Fibroblast of mammary gland (primary cell): ENCODE results near the gene STAMBPL1.
"Not testable (repeated sequence)": the region's sequence is repeated elsewhere in the genome, so short reads cannot be mapped to it uniquely, and the experiment has no call there.

Experiments
- DNase-seq: peaks from one replicate; pipeline ENCODE4 v3.0.0-alpha.2; 2010; ENCODE audit warnings: low read depth
- H3K4me3 ChIP-seq: 2 replicates; pipeline ENCODE4 v1.5.1; 2011; ENCODE audit warnings: low read depth, mild to moderate bottlenecking, low read length, moderate library complexity; ENCODE audit not compliant: control insufficient read depth
- TF ChIP-seq, protein P1 (sequence below): conservative IDR thresholded peaks from 2 replicates; pipeline ENCODE4 v1.5.1; 2011; ENCODE audit warnings: low read depth, low read length, inconsistent platforms; ENCODE audit not compliant: control insufficient read depth, insufficient read depth

Gene STAMBPL1

DNA sequence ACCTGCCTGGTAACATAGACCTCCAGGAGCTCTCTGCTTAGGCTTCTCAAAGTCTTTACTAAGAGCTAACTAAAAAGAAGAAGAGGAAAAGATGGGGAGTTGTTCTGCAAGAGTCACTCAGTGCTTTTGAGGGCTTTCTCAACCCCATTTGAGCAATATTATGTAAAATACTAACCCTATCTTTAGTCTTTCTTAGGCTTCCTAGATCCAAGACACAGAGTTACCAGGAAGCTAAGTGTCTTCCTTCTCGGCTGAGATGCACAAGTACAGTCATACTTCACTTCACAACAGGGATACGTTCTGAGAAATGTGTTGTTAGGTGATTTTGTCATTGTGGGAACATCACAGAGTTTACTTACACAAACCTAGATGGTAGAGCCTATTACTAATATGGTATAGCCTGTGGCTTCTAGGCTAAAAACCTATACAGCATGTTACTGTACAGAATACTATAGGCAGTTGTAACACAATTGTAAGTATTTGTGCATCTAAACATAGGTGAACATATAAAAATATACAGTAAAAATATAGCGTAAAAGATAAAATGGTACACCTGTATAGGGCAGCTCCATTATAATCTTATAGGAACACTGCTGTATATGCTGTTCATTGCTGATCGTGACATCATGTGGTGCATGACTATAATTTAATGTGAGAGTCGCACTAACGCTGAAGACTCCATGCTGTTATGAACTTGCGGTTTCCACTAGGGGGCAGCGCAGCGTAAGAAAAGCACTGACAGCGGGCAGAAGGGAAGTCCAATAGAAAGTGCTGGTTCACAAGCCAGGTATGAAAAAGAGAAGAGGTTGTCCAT lies 44.7 kb upstream of the STAMBPL1 start:
- DNase-seq, result peak; percentile 87
- H3K4me3 ChIP-seq, result no peak overlapping the region
- TF ChIP-seq, protein P1, sequence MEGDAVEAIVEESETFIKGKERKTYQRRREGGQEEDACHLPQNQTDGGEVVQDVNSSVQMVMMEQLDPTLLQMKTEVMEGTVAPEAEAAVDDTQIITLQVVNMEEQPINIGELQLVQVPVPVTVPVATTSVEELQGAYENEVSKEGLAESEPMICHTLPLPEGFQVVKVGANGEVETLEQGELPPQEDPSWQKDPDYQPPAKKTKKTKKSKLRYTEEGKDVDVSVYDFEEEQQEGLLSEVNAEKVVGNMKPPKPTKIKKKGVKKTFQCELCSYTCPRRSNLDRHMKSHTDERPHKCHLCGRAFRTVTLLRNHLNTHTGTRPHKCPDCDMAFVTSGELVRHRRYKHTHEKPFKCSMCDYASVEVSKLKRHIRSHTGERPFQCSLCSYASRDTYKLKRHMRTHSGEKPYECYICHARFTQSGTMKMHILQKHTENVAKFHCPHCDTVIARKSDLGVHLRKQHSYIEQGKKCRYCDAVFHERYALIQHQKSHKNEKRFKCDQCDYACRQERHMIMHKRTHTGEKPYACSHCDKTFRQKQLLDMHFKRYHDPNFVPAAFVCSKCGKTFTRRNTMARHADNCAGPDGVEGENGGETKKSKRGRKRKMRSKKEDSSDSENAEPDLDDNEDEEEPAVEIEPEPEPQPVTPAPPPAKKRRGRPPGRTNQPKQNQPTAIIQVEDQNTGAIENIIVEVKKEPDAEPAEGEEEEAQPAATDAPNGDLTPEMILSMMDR, result peak; percentile 92

GRCh38 chr10:88835910-88836221 lies 44.2 kb upstream of the STAMBPL1 start:
- DNase-seq, result no peak
- TF ChIP-seq, protein P1, result no peak
- no peak overlapping the region for H3K4me3 ChIP-seq

DNA sequence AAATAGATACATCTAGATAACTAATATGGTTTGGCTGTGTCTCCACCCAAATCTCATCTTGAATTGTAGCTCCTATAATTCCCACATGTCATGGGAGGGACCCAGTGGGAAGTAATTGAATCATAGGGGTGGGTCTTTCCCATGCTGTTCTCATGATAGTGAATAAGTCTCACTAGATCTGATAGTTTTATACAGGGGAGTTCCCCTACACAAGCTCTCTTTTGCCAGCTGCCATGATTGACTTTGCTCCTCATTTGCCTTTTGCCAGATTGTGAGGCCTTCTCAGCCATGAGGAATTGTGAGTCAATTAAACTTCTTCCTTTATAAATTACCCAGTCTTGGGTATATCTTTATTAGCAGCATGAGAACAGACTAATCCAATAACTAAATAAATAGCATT lies 42.4 kb upstream of the STAMBPL1 start:
- DNase-seq, result peak; percentile 18
- not testable (repeated sequence) for H3K4me3 ChIP-seq

GRCh38 chr10:88838766-88839350 lies 41.2 kb upstream of the STAMBPL1 start:
- TF ChIP-seq, protein P1, result no peak
- DNase-seq, result no peak
- no peak overlapping the region for H3K4me3 ChIP-seq

GRCh38 chr10:88840104-88840503 lies 39.9 kb upstream of the STAMBPL1 start:
- DNase-seq, result no peak
- TF ChIP-seq, protein P1, result no peak
- H3K4me3 ChIP-seq, result no peak overlapping the region

DNA sequence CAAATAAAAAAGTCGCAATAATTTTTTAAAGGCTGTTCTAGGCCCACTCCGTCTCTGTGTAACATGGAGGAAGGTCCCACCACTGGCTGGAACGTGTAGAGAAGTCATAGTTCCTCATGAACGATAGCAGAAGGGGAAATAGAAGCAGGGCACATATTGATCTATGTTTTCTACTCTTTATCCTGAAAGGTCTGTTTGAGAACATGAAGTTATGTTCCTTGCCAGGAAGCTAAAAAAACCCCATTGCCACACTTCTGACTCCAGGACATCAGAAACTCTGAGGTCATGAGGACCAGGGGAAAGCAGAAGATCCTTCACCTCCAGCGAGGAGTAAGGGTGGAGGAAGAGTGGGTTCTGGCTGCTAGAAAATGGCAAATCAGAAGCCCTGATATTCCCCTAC lies 39.2 kb upstream of the STAMBPL1 start:
- no peak for DNase-seq
- TF ChIP-seq, protein P1, result no peak
- no peak overlapping the region for H3K4me3 ChIP-seq

- no peak overlapping the region for H3K4me3 ChIP-seq
- DNase-seq, result no peak
- TF ChIP-seq, protein P1, result no peak
Observed at GRCh38 chr10:88841316-88842111, 38.5 kb upstream of the STAMBPL1 start.
